Activated T-cell treated with anti-CD3 and anti-CD28 coated beads for 1 hour (primary cell): Measurements from ENCODE around the gene FAM185A.
"Not testable (repeated sequence)": the region's sequence is repeated elsewhere in the genome, so short reads cannot be mapped to it uniquely, and the experiment has no call there.

Experiments
- DNase-seq: peaks from one replicate; pipeline ENCODE4 v3.0.0-alpha.2; 2020; ENCODE audit warnings: low read depth

The FAM185A gene

GRCh38 chr7:102778663-102779062 is 29.9 kb downstream of the FAM185A start:
- not testable (repeated sequence) for DNase-seq

GRCh38 chr7:102780926-102781325 is 32.1 kb downstream of the FAM185A start:
- not testable (repeated sequence) for DNase-seq

- DNase-seq = not testable (repeated sequence)
Observed at GRCh38 chr7:102788770-102789169, 40.0 kb downstream of the FAM185A start.

- DNase-seq = not testable (repeated sequence)
Observed at GRCh38 chr7:102790364-102791100, 41.7 kb downstream of the FAM185A start.

- DNase-seq = not testable (repeated sequence)
Observed at GRCh38 chr7:102791367-102791766, 42.6 kb downstream of the FAM185A start.

GRCh38 chr7:102791831-102792230 is 43.0 kb downstream of the FAM185A start:
- not testable (repeated sequence) for DNase-seq

GRCh38 chr7:102794567-102794966 is 45.8 kb downstream of the FAM185A start:
- not testable (repeated sequence) for DNase-seq

GRCh38 chr7:102795987-102796595 is 47.3 kb downstream of the FAM185A start:
- DNase-seq = not testable (repeated sequence)

GRCh38 chr7:102806613-102807012 is 57.8 kb downstream of the FAM185A start:
- DNase-seq = no peak

GRCh38 chr7:102810916-102811315 is 62.1 kb downstream of the FAM185A start:
- DNase-seq = no peak

GRCh38 chr7:102811942-102812678 is 63.3 kb downstream of the FAM185A start:
- DNase-seq = no peak

GRCh38 chr7:102813191-102814024 is 64.6 kb downstream of the FAM185A start:
- no peak for DNase-seq

GRCh38 chr7:102814025-102814471 is 65.2 kb downstream of the FAM185A start:
- no peak for DNase-seq

- DNase-seq = no peak
Observed at GRCh38 chr7:102817616-102818573, 69.1 kb downstream of the FAM185A start.

- DNase-seq = no peak
Observed at GRCh38 chr7:102819151-102819550, 70.4 kb downstream of the FAM185A start.

- no peak for DNase-seq
Observed at GRCh38 chr7:102821994-102822747, 73.4 kb downstream of the FAM185A start.

- no peak for DNase-seq
Observed at GRCh38 chr7:102823390-102824119, 74.8 kb downstream of the FAM185A start.

- DNase-seq = no peak
Observed at GRCh38 chr7:102828286-102828685, 79.5 kb downstream of the FAM185A start.

- no peak for DNase-seq
Observed at GRCh38 chr7:102829075-102829474, 80.3 kb downstream of the FAM185A start.
